Measurements from ENCODE around the gene PRDM12. TPM values are rescaled to one million over a fixed set of nuclear protein-coding genes. Genes with fewer than 3 reads are reported as not detected.
A peak's percentile ranks its signal among the peaks of the same experiment; 100 is the strongest.

The PRDM12 gene
- total RNA-seq, 4 donors from 2014 or later = not detected

DNA sequence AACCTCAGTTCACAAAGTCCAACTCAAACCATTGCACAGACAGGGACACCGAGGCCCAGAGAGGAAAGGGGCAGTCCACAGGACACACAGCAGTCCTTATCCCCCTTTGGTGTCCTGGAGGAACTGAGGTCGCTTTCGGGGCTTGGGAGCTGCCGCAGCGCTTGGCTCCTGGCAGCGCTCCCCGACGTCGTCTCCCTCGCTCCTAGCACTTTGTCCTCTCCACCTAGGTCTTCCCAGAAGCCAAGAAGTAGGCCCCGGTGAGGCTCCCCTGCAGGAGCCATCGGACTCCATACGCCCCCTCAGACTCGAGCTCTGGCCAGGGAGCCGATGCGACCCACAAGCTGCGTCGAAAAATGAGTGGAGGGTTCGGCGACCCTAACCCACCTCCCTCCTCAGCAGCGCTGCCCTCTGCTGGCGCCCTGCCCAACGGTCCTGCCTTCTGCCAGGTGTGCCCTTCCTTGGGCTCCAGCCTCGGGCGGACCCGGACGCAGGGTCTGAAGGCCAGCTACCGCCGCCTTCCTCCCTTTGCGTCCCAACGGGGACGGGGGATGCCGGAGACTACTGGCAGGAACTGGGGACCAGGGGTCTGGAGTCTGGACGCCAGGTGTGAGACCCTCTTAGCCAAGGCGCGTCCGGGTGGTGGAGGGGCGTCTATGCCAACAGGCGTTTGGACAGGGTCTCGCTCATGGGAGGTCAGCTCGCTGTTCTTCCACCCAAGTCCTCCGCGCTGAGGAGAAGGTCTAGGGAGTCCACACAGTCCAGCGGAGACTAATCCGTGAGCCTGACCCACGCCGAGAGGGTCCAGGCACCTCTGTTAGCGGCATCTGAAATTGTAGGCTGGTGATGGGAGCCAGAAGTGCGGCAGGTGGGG is 2.1 kb upstream of the PRDM12 start:
- no peak for TF ChIP-seq POLR2AphosphoS5 (IDR thresholded peaks at IDR 0.05)
- TF ChIP-seq, protein P1, sequence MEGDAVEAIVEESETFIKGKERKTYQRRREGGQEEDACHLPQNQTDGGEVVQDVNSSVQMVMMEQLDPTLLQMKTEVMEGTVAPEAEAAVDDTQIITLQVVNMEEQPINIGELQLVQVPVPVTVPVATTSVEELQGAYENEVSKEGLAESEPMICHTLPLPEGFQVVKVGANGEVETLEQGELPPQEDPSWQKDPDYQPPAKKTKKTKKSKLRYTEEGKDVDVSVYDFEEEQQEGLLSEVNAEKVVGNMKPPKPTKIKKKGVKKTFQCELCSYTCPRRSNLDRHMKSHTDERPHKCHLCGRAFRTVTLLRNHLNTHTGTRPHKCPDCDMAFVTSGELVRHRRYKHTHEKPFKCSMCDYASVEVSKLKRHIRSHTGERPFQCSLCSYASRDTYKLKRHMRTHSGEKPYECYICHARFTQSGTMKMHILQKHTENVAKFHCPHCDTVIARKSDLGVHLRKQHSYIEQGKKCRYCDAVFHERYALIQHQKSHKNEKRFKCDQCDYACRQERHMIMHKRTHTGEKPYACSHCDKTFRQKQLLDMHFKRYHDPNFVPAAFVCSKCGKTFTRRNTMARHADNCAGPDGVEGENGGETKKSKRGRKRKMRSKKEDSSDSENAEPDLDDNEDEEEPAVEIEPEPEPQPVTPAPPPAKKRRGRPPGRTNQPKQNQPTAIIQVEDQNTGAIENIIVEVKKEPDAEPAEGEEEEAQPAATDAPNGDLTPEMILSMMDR (IDR thresholded peaks at IDR 0.05) = no peak
- no peak for TF ChIP-seq POLR2A (IDR thresholded peaks at IDR 0.05; ENCODE audit: low read depth)
- no peak for TF ChIP-seq EP300 (IDR thresholded peaks at IDR 0.05)
- Histone ChIP-seq H3K27me3 (peaks cover 30 to 100% (median 96%) of the 10 kb centered on the region in 4 donors), H3K4me3 (peak overlapping the region in 3 of 4 donors; percentile 33 to 39 (median 35)), H3K36me3 (no peaks in the 10 kb centered on the region), H3K4me1 (peaks cover 66 to 79% (median 77%) of the 10 kb centered on the region in 4 donors), H3K27ac (replicated peaks in 1 of 4) (no peak overlapping the region), H3K9me3 (no peaks in the 10 kb centered on the region)
- intact Hi-C loops (cut with DNase I) = no loop called here
- no peak for DNase-seq (ENCODE audit: extremely low spot score)
- 13% methylated on average over 36 of the region's 49 CpGs for WGBS

DNA sequence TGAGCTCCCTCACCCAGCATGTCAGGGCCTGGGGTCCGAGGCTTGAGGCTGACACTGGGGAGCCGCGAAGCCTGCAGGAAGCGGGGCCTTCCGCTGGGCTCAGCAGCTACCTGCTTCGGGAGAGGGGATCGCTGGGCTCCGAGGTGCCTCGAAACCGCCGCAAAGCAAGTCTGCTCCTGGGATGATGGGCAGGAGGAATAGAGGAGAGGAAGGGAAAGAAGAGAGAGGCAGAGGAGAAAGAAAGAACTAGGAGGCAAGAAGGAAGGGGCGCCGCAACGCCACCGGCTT is 1.5 kb upstream of the PRDM12 start:
- no peak overlapping the region for H3K27ac ChIP-seq (replicated peaks in 1 of 4)
- TF ChIP-seq POLR2AphosphoS5 (IDR thresholded peaks at IDR 0.05) (no peak), POLR2A (IDR thresholded peaks at IDR 0.05; ENCODE audit: low read depth) (no peak), EP300 (IDR thresholded peaks at IDR 0.05) (no peak)
- TF ChIP-seq, protein P1 (IDR thresholded peaks at IDR 0.05) = no peak
- no peaks in the 10 kb centered on the region for H3K9me3 ChIP-seq
- no peak for DNase-seq (ENCODE audit: extremely low spot score)
- H3K4me3 ChIP-seq = peak overlapping the region; percentile 24 to 39 (median 34)
- no peaks in the 10 kb centered on the region for H3K36me3 ChIP-seq
- H3K4me1 ChIP-seq = peaks cover 66 to 79% (median 77%) of the 10 kb centered on the region in 4 donors
- intact Hi-C loops (cut with DNase I) = no loop called here
- 10% methylated on average over 15 of the region's 15 CpGs for WGBS
- H3K27me3 ChIP-seq = peaks cover 30 to 100% (median 95%) of the 10 kb centered on the region in 4 donors

DNA sequence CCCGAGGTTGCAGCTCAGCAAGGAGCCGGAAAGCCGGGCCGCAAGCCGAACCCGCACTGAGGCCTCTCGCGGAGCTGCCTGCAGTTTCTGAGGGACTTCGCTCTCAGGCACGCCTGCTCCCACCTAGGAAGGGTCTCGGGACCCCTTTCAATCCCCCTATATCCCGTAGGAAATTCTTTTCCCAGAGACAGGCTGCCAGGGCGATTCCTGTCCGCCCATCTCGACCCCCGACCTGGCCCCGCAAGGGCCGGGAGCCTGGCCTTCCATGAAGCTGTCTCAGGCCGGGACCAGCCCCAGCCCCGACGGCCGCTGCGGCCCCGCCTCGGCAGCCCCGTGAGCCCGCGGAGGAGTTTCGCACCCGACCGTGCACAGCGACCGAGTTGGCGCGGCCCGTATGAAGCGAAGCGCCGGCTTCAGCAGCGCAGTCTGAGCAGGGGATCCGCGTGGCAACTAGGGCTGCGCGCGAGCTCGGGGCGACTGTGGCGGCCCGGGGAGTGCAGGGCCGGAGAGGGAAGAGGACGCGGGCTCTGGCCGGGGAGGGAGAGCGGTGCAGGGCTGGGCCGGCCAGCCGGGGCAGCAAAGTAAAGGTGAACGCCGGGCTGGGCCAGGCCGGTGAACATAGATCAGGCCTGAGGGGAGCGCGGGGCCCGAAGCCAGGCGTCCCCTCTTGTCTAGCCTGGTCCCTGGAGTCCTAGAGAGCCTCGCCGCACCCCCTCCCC is 977 bp upstream of the PRDM12 start:
- peak overlapping the region; percentile 24 to 39 (median 34) for H3K4me3 ChIP-seq
- H3K36me3 ChIP-seq = no peaks in the 10 kb centered on the region
- no peaks in the 10 kb centered on the region for H3K9me3 ChIP-seq
- TF ChIP-seq, protein P1 (IDR thresholded peaks at IDR 0.05) = no peak
- TF ChIP-seq EP300 (IDR thresholded peaks at IDR 0.05) (no peak), POLR2A (IDR thresholded peaks at IDR 0.05; ENCODE audit: low read depth) (no peak), POLR2AphosphoS5 (IDR thresholded peaks at IDR 0.05) (no peak)
- intact Hi-C loops (cut with DNase I) = no loop called here
- 2% methylated on average over 33 of the region's 65 CpGs for WGBS
- H3K27ac ChIP-seq (replicated peaks in 1 of 4) = no peak overlapping the region
- no peak for DNase-seq (ENCODE audit: extremely low spot score)
- H3K4me1 ChIP-seq = peaks cover 66 to 79% (median 77%) of the 10 kb centered on the region in 4 donors
- peaks cover 30 to 100% (median 90%) of the 10 kb centered on the region in 4 donors for H3K27me3 ChIP-seq

DNA sequence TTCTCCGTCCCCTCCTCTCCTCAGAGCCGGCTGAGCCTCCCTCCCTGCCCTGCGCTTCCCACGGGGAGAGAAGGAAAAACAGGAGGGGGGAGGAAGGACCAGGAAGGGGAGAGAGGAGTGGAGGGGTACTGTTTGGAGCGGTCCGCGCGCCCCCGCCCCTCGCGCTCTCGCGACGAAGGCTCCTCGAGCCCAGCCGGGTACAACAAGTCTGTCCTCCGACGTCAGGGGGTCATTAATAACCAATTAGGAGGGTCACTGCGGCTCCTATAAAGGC is 480 bp upstream of the PRDM12 start:
- Histone ChIP-seq H3K4me3 (peak overlapping the region; percentile 24 to 39 (median 34)), H3K27ac (replicated peaks in 1 of 4) (no peak overlapping the region), H3K27me3 (peaks cover 30 to 99% (median 85%) of the 10 kb centered on the region in 4 donors), H3K4me1 (peaks cover 66 to 79% (median 77%) of the 10 kb centered on the region in 4 donors), H3K9me3 (no peaks in the 10 kb centered on the region), H3K36me3 (no peaks in the 10 kb centered on the region)
- WGBS = 3% methylated on average over 19 of the region's 19 CpGs
- intact Hi-C loops (cut with DNase I) = no loop called here
- TF ChIP-seq, protein P1 (IDR thresholded peaks at IDR 0.05) = no peak
- no peak for TF ChIP-seq EP300 (IDR thresholded peaks at IDR 0.05)
- TF ChIP-seq POLR2A (IDR thresholded peaks at IDR 0.05; ENCODE audit: low read depth) = no peak
- TF ChIP-seq POLR2AphosphoS5 (IDR thresholded peaks at IDR 0.05) = no peak
- no peak for DNase-seq (ENCODE audit: extremely low spot score)
